ENCODE data around the gene POLDIP3.
A peak's percentile ranks its signal among the peaks of the same experiment; 100 is the strongest.

The POLDIP3 gene

GRCh38 chr22:42623756-42624441, 9.2 kb upstream of the POLDIP3 start:
- Histone ChIP-seq H3K36me3 (ENCODE audit: control insufficient read depth, insufficient read depth, low read length) (peaks cover 24% of the 10 kb centered on the region), H3K27me3 (replicated peaks; ENCODE audit: control insufficient read depth, insufficient read depth, low read length) (no peaks in the 10 kb centered on the region), H3K4me3 (replicated peaks; ENCODE audit: low read depth, low read length) (no peak overlapping the region)
- TF ChIP-seq CTCF (IDR thresholded peaks at IDR 0.05; ENCODE audit: insufficient read depth, low read length, poor library complexity, severe bottlenecking) = no peak
- DNase-seq (ENCODE audit: extremely low read depth, insufficient read length) = no peak

DNA sequence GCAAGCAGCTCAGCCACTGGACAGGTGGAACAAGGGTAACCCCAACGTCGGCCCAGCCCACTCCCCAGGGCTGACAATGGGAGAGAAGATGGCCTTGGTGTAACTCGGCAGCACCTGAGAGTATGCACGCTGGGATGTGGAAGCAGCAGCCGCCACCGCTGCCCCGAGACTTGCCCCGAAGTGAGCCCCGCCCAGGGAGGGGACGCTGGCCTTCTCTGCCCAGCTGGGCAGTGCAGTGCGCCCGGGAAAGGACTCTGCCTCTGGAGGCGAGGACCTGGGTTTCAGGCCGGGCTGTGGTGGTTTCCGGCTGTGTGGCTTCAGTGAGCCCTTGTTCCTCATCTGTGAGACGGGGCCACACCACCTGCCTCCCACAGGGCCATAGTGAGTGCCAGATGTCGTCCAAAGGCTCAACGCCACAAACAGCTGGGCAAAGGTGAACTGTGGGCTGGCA, 8.6 kb upstream of the POLDIP3 start:
- Histone ChIP-seq H3K4me3 (replicated peaks; ENCODE audit: low read depth, low read length) (no peak overlapping the region), H3K27me3 (replicated peaks; ENCODE audit: control insufficient read depth, insufficient read depth, low read length) (no peaks in the 10 kb centered on the region), H3K36me3 (ENCODE audit: control insufficient read depth, insufficient read depth, low read length) (peaks cover 20% of the 10 kb centered on the region)
- no peak for TF ChIP-seq CTCF (IDR thresholded peaks at IDR 0.05; ENCODE audit: insufficient read depth, low read length, poor library complexity, severe bottlenecking)
- no peak for DNase-seq (ENCODE audit: extremely low read depth, insufficient read length)

DNA sequence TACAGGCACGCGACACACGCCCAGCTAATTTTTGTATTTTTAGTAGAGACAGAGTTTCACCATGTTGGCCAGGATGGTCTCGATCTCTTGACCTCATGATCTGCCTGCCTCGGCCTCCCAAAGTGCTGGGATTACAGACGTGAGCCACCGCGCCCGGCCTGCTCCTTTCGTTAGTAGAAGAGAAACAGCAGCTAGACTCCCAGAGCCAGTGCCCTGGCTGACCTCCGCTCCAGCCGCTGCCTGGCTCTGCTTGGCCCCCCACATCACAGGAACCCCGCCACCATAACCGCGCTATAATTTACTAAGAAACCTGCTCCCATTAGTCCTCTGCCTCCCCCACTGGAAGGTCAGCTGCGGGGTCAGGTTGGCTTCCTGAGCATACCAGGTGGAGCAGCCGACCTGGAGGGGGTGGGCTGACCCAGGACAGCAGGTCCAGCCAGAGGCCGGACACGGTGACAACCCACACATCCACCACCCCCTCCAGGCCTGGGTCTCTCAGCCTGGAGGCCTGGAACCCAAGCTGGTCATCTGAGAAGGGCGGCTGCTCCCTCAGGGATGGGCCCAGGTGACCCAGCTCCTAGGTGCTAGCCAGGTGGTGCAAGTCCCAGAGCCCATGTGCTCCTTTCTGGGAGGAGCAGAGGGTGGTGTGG, 7.5 kb upstream of the POLDIP3 start:
- DNase-seq (ENCODE audit: extremely low read depth, insufficient read length) = no peak
- Histone ChIP-seq H3K27me3 (replicated peaks; ENCODE audit: control insufficient read depth, insufficient read depth, low read length) (no peaks in the 10 kb centered on the region), H3K36me3 (ENCODE audit: control insufficient read depth, insufficient read depth, low read length) (peaks cover 13% of the 10 kb centered on the region), H3K4me3 (replicated peaks; ENCODE audit: low read depth, low read length) (no peak overlapping the region)
- no peak for TF ChIP-seq CTCF (IDR thresholded peaks at IDR 0.05; ENCODE audit: insufficient read depth, low read length, poor library complexity, severe bottlenecking)

GRCh38 chr22:42621505-42622002, 6.9 kb upstream of the POLDIP3 start:
- no peak overlapping the region for H3K4me3 ChIP-seq (replicated peaks; ENCODE audit: low read depth, low read length)
- H3K27me3 ChIP-seq (replicated peaks; ENCODE audit: control insufficient read depth, insufficient read depth, low read length) = no peaks in the 10 kb centered on the region
- H3K36me3 ChIP-seq (ENCODE audit: control insufficient read depth, insufficient read depth, low read length) = peaks cover 13% of the 10 kb centered on the region
- peak; percentile 96 for TF ChIP-seq CTCF (IDR thresholded peaks at IDR 0.05; ENCODE audit: insufficient read depth, low read length, poor library complexity, severe bottlenecking)
- DNase-seq (ENCODE audit: extremely low read depth, insufficient read length) = peak; percentile 60

GRCh38 chr22:42620084-42620483, 5.4 kb upstream of the POLDIP3 start:
- no peak overlapping the region for H3K4me3 ChIP-seq (replicated peaks; ENCODE audit: low read depth, low read length)
- no peaks in the 10 kb centered on the region for H3K27me3 ChIP-seq (replicated peaks; ENCODE audit: control insufficient read depth, insufficient read depth, low read length)
- DNase-seq (ENCODE audit: extremely low read depth, insufficient read length) = no peak
- no peak for TF ChIP-seq CTCF (IDR thresholded peaks at IDR 0.05; ENCODE audit: insufficient read depth, low read length, poor library complexity, severe bottlenecking)
- H3K36me3 ChIP-seq (ENCODE audit: control insufficient read depth, insufficient read depth, low read length) = peaks cover 13% of the 10 kb centered on the region
